HG03066 (cell line): ENCODE data around the gene NXN.
"Not testable (repeated sequence)": the region's sequence is repeated elsewhere in the genome, so short reads cannot be mapped to it uniquely, and the experiment has no call there.

ENCODE experiments used
- ATAC-seq: cut with Tn5 transposase; IDR thresholded peaks from one replicate; pipeline ENCODE4 v1.9.1; 2021; ENCODE audit warnings: low read depth; ENCODE audit not compliant: unreplicated experiment

NXN gene

DNA sequence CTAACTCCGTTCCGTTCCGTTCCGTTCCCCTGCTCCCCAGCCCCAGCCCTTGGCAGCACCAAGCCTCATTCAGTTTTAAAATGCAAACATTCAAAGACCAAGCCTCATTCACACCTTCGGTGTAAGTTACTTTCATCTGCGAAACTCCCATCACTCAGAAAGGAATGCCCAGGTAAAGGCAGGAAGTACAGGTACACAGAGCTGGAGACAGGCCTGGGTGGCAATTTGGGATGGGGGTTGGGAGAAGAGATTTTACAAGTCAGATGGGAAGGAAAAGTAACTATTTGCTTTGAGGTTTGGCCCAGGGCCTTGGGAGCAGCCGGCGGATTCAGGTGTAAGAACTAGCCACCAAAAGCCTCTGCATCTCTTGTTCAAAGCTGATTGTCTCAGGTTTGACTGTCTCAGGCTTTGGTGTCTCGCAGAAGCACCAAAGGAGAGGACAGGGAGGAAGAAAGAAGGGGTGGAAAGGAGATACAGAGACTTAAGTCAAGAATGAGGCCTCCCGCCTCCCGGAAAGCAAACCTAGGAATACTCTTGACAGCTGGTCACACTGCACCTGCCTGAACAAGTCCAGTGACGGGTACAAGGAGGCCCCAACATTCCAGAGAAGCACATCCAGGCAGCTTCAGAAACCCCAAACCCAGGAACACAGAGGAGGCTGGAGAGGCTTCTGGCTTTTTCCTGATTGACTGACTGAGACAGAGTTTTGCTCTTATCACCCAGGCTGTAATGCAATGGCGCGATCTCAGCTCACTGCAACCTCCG is 54.7 kb downstream of the NXN start:
- ATAC-seq = no peak

DNA sequence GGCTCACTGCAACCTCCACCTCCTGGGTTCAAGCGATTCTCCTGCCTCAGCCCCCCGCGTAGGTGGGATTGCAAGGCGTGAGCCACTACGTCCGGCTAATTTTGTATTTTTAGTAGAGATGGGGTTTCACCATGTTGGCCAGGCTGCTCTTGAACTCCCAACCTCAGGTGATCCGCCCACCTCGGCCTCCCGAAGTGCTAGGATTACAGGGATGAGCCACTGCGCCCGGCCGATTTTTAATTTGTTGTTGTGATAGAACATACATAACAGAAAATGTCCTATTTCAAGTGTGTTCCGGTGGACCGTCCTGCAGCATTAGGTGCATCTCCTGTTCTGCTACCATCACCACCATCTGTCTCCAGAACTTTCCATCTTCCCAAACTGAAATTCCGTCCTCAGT is 55.3 kb downstream of the NXN start:
- not testable (repeated sequence) for ATAC-seq

DNA sequence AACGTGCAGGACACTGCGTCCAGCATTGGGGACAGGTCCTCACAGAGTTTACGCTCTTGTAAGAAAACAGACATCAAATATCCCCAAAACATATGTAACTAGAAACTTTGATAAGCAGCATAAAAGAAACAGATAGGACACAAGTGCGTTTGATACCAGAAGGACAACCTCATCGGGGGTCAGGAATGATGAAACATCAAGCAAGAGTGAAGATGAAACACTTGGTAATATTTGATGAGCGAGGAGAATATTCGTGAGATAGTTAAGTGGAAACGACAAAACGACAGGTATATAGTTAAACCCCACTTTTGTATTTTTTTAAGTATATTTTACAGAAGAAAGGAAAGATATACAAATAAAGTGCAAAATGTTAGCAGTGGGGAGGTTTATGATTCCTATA is 55.9 kb downstream of the NXN start:
- no peak for ATAC-seq

DNA sequence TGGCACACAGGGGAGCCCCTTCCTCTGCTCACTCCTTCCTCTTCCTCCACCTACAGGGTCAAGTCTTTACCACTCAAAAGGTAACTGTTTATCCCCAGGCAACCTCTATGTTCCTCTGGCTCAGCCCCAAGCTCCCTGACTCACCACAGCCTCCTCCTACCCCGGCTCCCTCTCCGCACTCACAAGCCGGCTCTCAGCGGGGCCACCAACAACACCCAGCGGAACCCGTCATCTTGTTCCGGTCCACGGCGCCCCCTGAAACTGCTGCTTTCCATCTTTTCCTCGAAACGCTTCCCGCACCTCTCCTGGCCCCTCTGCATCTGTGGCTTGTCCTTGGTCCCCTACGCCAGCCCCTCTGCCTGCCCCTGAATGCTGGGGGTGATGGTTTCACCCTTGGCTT is 58.4 kb downstream of the NXN start:
- ATAC-seq = no peak

DNA sequence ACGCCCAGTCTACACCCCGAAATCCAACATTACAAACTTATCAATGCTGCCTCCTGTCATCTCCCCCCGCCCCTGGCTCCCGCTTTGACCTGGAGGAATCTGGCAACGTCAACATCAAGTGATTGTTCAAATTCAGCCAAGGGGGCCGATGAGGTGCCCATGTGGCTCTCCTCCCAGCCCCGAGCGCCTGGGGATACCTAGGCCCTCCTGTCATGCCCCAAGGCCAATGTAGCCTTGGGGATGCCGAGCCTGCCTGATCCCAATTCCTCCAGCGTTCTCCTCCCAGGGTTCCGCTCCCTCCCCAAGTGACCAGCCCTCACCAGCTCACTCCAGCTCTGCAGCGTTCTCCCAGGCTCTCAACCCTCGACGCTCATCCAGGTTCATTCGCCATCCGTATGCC is 59.4 kb downstream of the NXN start:
- no peak for ATAC-seq

DNA sequence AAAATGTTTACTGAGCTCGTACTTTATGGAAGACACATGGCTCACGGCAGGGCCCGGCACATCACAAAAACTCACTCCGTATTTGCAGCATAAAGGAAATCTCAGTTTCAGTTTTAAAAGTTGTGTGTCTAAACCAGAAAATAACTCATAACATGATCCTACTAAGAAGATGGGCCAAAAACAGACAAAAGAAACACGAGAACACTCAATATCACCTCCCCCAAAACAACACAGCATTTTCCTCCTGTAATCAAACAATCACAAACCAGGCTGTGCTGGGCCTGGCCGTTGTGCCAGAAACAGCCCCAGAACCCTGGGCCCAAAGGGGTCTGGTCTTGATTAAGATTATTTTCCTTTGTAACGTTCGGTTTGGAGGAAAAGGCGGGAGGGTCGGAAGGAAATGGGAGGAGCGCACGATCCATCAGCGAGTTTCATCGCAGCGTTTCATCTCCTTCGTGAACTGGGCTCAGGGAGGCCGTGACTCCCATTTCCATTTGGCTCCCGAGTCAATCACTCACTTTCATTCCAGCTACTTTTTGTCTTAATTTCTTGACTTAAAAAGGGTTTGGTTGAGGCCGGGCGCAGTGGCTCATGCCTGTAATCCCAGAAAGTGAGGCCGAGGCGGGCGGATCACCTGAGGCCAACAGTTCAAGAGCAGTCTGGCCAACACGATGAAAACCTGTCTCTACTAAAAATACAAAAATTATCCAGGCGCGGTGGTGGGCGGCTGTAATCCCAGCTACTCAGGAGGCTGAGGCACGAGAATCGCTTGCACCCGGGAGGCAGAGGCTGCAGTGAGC is 61.4 kb downstream of the NXN start:
- no peak for ATAC-seq

DNA sequence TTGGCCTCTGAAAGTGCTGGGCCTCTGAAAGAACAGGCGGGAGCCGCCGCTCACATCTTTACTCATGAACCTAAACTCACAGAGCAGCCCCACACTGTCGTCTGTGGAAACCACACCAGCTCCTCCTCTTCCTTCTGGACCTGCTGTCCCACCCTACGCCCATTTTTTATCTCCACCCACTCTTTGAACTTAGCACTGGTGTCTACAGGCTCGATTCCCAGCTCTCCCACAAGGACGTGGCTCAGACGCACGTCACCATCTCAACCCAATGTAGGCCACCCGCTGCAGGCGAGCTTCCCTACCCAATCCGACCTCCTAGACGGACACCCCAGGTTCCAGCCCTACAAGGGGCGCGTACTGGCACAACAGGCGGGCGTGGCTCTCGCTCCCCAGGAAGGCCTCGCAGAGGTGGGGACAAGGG is 62.2 kb downstream of the NXN start:
- ATAC-seq = no peak

DNA sequence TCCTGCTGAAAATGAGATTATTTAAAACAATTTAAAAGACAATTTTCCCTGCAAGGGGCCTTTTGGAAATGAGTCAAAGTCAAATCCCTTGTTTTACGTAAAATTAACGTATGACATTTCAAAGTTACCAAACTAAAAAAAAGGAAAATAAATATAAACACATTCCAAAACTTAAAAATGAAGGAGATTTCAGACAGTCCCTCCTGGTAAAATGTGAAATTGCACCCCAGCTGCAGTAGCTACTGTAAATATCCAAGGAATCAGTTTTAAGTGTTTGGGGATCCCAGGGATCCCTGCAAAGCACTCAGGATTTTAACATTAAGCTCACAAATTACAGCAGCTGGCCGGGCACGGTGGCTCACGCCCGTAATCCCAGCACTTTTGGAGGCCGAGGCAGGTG is 63.3 kb downstream of the NXN start:
- no peak for ATAC-seq

DNA sequence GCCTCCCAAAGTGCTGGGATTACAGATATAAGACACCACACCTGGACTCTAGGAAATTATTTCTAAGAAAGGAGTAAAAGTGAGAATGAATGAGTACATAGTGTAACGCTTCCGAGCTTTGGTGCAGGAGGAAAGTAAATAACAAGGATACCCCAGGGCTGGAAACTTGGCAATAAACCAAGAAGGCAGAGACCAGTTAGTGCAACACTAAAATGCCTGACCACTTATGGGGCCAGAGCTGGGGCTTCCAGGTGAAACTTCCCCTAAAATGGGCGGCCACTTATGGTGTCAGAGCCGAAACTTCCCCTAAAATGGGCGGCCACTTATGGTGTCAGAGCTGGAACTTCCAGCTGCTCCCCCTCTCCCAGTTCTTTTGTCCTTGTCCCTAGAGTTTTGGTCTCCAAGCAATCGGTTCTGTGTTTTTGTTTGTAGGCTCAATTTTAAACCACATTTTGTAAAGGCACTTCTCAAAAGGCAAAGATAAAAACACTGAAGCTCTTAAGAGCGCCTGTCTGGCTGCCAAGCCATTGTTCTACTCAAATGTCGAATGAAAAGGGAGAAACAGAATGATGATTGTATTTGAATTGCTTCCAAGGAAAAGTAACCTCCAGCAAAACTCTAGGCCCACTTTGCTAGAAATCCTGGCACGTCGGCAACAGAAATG is 63.9 kb downstream of the NXN start:
- ATAC-seq = no peak

DNA sequence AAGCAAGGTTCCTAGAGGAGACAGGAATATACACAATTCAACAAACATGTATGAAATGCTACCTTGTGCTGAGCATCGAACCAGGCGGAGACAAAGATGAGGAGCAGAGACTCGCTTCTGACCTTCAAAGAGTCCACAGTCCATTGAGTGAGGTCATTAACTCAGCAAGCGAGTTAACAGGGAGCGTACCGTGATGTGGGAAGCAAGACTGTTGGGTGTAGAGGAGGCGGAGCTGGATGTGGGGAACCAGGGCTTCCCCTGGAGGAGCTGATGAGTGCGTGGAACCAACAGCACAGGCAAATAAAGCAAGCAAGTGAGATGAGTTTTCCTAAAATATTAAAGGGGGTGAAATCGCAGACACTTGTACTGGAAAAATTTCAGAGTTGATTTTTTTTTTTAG is 65.0 kb downstream of the NXN start:
- ATAC-seq = no peak

DNA sequence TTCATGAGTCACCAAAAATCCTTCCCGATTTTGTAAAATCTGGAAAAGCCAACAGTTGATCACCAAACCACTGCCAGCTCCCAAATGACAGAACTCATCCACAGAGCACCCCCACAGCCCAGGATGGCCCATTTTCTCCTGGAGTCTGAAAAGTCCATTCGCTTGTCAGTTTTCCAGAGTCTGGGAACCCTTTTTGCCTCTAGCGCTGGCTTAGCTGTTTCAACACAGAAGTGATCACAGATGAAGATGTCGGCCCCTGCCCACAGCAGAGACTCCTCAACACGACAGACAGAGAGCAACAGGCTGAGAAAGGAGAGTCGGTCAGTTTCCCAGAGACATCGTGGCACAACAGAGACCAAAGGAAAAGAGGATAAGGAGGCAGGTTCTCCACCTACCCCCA is 66.4 kb downstream of the NXN start:
- no peak for ATAC-seq

DNA sequence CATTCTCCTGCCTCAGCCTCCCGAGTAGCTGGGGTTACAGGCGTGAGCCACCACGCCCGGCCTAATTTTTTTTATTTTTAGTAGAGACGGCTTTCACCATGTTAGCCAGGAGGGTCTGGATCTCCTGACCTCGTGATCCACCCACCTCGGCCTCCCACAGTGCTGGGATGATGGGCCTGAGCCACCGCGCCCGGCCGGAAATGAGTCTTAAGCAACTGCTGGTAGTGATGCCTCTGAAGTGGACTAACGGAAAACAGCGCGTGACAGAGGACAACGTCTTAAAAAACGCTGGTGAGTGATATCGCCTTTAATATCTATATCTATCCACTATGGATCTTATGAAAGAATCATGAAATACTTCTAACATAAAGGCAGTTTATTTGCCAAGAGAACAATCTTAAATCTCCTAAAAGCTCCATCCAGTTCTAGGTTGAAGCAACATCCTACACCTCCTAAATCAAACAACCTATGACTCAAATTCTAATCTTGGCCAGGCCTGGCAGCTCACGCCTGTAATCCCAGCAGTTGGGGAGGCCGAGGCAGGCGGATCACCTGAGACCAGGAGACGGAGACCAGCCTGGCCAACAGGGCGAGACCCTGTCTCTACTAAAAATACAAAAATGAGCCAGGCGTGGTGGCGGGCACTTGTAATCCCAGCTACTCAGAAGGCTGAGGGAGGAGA is 69.8 kb downstream of the NXN start:
- ATAC-seq = no peak

DNA sequence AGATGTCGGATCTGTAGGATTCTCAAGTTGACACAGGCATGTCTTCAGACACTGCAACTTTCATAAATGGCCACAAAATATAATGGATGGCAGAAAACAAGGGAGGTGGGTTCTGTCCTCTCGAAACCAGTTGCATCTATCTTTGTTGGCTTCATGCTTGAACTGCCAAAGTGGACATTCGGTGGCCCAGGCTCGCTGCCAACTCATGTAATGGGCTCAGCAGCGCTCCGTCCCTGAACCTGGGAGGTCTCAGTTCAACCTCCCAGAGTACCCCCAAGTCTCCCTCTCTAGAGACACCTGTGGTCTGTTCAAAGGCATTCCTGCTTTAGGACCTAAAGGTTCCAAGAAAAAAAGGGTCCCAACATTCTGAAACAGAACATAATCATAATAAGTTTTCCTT is 71.9 kb downstream of the NXN start:
- no peak for ATAC-seq

DNA sequence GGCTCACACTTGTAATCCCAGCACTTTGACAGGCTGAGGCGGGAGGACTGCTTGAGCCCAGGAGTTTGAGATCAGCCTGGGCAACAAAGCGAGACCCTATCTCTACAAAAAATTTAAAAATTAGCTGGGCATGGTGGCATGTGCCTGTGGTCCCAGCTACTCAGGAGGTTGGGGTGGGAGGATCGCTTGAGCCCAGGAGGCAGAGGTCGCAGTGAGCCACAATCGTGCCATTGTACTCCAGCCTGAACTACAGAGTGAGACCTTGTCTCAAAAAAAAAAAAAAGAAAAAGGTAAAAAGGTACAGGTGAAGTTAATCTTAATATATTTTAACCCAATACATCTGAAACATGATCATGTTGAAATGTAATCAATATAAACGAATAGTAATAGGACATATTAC is 73.9 kb downstream of the NXN start:
- ATAC-seq = not testable (repeated sequence)

DNA sequence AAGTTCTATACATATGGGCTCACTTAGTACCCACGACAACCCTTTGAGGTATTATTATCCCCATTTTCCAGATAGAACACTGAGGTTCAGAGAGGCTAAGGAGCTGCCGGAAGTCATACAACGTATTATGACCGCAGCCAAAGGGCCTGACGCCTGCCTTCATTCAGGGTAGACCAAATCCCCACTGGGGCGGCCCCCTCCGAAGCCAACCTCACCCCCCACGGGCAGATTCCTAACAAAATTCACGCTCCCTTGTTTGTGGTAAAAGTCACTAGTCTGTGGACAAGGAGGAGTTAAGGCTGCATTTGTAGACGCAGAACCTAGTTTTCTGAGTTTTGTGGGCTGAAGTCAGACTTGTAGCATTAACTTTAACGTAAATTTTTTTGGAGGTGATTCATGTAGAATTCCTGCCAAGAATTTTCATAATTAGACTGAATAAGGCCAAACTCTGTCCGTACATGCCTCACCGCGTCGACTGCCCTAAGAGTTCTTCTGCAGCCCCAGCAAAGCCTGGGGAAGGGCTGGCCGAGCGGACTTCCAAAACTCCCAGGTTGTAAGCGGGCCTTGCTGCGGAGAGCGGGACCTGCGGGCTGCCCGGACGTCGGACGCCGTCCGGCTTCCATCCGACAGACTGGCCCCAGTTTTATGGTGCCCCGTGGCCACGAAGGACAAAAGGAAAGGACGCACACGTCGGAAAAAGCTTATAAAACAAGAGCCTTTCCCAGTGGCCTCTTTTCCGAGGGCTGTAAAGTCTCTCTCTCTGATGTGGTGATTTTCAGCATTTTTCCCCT is 75.7 kb downstream of the NXN start:
- no peak for ATAC-seq

DNA sequence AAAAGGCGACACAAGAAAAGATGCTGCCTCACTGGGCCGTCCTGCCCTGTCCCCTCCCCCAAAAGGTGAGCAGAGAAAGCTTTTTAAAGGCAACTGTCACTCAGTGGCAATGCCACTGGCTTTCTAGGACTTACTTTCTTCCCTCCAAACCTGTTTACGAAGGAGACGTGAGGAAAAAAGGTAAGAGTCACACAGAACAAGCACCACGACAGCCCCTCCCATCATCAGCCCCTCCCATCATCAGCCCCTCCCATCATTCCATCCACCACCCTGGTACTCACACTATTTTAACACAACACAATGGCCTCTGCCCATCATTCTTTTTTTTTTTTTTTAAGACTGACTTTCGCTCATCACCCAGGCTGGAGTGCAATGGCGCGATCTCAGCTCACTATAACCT is 77.1 kb downstream of the NXN start:
- ATAC-seq = no peak

DNA sequence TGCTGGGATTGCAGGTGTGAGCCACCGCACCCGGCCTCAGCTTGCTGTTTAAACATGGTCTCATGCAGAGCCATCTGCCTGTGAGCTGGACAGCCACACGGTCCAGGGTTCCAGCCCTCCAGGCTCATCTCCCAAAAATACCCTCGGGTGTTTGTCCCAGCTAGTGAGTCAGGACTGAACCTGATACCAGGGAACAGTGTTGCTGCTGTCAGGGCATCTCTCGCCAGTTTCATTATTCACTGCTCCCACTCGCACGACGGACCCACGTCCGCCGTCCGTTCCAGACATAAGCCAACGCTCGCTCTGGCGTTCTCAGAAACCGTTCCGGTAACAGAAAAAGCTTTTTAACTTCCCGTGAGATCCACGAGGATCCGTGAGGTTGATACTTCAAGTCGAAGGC is 77.6 kb downstream of the NXN start:
- ATAC-seq = no peak

DNA sequence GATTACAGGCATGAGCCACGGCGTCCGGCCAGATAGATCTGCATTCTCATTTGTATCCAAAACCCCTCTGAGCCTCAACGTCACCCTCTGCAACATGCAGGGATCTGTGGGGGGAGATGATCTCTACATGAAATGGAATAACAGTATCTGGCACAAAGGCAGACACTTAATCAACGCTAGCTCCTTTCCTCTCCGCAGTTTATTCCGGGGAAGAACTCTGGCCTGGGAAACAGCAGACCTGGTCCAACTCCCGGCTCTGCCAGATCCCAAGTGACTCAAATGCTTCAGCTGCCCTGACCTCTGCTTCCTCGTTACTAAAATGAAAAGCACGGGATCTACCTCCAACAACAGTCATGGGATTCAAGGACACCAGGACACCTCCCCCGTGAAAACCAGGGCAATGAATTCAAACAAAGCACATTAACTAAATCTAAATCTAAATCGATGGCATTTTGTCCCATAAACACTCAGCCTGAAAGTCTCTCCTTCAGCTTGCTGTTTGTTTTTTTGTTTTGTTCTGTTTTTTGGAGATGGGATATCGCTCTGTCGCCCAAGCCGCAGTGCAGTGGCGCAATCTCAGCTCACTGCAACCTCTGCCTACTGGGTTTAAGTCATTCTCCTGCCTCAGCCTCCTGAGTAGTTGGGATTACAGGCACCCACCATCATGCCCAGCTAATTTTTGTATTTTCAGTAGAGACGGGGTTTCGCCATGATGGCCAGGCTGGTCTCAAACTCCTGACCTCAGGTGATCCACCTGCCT is 78.2 kb downstream of the NXN start:
- ATAC-seq = no peak

DNA sequence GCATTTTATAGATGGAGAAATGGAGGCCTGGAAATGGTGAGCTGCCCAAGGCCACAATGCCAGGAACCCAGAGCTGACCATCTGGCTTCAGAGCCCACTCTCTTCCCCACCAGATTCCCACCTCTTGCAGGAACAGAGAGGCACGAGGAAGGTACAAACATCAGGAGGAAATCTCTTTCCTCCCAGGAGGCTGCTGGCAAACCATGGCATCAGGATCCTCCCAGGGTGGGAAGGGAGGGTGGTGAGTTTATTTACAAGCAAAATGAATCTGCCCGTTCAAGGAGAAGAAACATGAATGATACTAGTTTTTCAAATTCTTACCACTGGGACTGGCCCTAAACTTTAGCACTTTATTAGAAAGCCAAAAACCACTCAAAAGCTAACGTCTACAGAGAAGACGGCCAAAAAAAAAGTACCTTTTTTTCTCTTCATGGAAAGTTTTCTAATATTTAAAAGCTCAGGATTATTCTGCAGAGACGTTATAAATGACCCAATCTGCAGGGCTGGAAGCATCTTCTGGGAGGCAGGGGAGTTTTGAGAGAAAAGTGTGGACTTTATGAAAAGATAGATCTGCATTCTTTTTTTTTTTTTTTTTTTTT is 79.1 kb downstream of the NXN start:
- ATAC-seq = no peak
